Measurements from ENCODE around the gene CFAP20. TPM values are rescaled to one million over a fixed set of nuclear protein-coding genes. Genes with fewer than 3 reads are reported as not detected.

The CFAP20 gene
- total and polyA plus RNA-seq, 2 experiments from 2014 or later, result 61.1 to 81.7 TPM

Small RNA genes lying within 50 kb of the gene (small RNA-seq; reads per million reads assigned to genes)
- not detected for gene RF00019 (ENCODE audit: low replicate concordance)

Other genes starting within 250 kb of the CFAP20 start
- gene CNGB1, start 158.3 kb downstream of the CFAP20 start, total RNA-seq (2014; rRNA removed; shearing (Covaris generic)), result not detected in 2 replicates
- gene CNGB1, start 158.3 kb downstream of the CFAP20 start, polyA plus RNA-seq (2016; fragmentation: Nextera tagmentation; extraction: Ambion mirVana), result not detected in 2 replicates
- 4.3 and 10.0 TPM in 2 replicates for gene ZNF319, start 128.7 kb downstream of the CFAP20 start, total RNA-seq (2014; rRNA removed; shearing (Covaris generic))
- gene ZNF319, start 128.7 kb downstream of the CFAP20 start, polyA plus RNA-seq (2016; fragmentation: Nextera tagmentation; extraction: Ambion mirVana), result 1.4 and 1.7 TPM in 2 replicates
- 102 and 118 TPM in 2 replicates for gene USB1, start 128.0 kb downstream of the CFAP20 start, total RNA-seq (2014; rRNA removed; shearing (Covaris generic))
- 67.1 and 79.6 TPM in 2 replicates for gene USB1, start 128.0 kb downstream of the CFAP20 start, polyA plus RNA-seq (2016; fragmentation: Nextera tagmentation; extraction: Ambion mirVana)
- gene MMP15, start 103.6 kb downstream of the CFAP20 start, total RNA-seq (2014; rRNA removed; shearing (Covaris generic)), result 72.4 and 79.1 TPM in 2 replicates
- gene MMP15, start 103.6 kb downstream of the CFAP20 start, polyA plus RNA-seq (2016; fragmentation: Nextera tagmentation; extraction: Ambion mirVana), result 10.9 and 11.5 TPM in 2 replicates
- 102 and 112 TPM in 2 replicates for gene CSNK2A2, start 68.7 kb upstream of the CFAP20 start, total RNA-seq (2014; rRNA removed; shearing (Covaris generic))
- 40.5 and 44.7 TPM in 2 replicates for gene CSNK2A2, start 68.7 kb upstream of the CFAP20 start, polyA plus RNA-seq (2016; fragmentation: Nextera tagmentation; extraction: Ambion mirVana)
- not detected in 2 replicates for gene PRSS54, start 165.6 kb upstream of the CFAP20 start, total RNA-seq (2014; rRNA removed; shearing (Covaris generic))
- gene PRSS54, start 165.6 kb upstream of the CFAP20 start, polyA plus RNA-seq (2016; fragmentation: Nextera tagmentation; extraction: Ambion mirVana), result not detected in 2 replicates

All from GM23338 (cell line).